AG09309 (cell line): Measurements from ENCODE around the gene INTS3.
"Not testable (repeated sequence)": the region's sequence is repeated elsewhere in the genome, so short reads cannot be mapped to it uniquely, and the experiment has no call there.

ENCODE experiments used
- DNase-seq: peaks from one replicate; pipeline ENCODE4 v3.0.0-alpha.2; 2010; ENCODE audit warnings: low read depth
- H3K4me3 ChIP-seq: 2 replicates; pipeline ENCODE4 v1.5.1; 2011; ENCODE audit warnings: mild to moderate bottlenecking, low read depth, low read length, moderate library complexity; ENCODE audit not compliant: control insufficient read depth
- TF ChIP-seq, protein P1 (sequence below): IDR thresholded peaks from 2 replicates; pipeline ENCODE4 v1.5.1; 2011; ENCODE audit warnings: mild to moderate bottlenecking, low read depth, low read length, inconsistent platforms; ENCODE audit not compliant: insufficient read depth, control insufficient read depth; ENCODE audit errors: missing control alignments

The INTS3 gene

DNA sequence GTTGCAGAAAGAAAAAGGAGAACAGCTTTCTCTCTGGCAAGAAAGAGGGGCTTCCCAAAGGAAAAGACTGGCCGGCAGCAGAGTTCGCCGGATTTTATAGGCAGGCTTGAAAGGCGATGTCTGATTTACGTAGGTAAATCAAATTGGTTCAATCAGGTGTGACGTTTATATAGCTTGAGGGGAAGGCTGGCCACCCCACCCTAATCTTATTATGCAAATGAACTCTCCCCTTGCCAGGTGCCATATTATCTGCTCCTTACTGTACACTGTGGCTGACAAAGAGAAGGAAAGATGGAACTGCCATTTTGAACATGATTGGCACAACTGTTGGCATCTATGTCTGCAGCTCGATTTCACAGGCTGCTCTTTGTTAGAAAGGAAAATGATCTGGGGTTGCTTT, 16.8 kb upstream of the INTS3 start:
- no peak overlapping the region for H3K4me3 ChIP-seq

DNA sequence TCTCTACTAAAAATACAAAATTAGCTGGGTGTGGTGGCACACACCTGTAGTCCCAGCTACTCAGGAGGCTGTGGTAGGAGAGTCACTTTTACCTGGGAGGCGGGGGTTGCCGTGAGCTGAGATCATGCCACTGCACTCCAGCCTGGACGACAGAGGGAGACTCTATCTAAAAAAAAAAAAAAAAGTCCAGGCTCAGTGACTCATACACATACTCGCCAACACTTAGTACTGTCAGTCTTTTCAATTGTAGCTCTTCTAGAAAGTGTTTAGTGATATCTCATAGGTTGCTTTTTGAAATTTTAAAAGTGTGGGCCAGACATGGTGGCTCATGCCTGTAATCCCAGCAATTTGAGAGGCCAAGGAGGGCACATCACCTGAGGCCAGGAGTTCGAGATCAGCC, 11.6 kb upstream of the INTS3 start:
- not testable (repeated sequence) for DNase-seq, H3K4me3 ChIP-seq

More for the DNA sequence above, 16.8 kb upstream of the INTS3 start:
- DNase-seq: no peak
- TF ChIP-seq, protein P1, sequence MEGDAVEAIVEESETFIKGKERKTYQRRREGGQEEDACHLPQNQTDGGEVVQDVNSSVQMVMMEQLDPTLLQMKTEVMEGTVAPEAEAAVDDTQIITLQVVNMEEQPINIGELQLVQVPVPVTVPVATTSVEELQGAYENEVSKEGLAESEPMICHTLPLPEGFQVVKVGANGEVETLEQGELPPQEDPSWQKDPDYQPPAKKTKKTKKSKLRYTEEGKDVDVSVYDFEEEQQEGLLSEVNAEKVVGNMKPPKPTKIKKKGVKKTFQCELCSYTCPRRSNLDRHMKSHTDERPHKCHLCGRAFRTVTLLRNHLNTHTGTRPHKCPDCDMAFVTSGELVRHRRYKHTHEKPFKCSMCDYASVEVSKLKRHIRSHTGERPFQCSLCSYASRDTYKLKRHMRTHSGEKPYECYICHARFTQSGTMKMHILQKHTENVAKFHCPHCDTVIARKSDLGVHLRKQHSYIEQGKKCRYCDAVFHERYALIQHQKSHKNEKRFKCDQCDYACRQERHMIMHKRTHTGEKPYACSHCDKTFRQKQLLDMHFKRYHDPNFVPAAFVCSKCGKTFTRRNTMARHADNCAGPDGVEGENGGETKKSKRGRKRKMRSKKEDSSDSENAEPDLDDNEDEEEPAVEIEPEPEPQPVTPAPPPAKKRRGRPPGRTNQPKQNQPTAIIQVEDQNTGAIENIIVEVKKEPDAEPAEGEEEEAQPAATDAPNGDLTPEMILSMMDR: no peak

DNA sequence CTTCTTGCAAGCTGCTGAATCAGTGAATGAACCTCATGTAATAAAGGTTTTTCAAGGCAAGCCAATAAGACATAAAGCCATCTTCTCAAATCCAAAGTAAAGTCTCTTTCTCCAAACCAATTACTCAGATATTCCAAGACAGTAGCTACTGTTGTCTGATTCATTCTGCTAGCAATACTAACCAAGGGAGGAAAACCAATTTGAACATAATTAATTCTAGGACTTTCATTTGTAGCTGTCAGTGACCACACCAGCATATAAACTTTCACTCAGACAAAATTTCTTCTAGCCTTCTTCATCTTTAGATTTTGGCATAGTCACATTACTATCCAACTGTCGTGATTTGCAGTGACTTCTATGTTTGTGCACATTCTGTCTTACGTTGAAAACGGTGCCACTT, 10.5 kb upstream of the INTS3 start:
- H3K4me3 ChIP-seq: no peak overlapping the region
- no peak for DNase-seq
- TF ChIP-seq, protein P1: no peak

DNA sequence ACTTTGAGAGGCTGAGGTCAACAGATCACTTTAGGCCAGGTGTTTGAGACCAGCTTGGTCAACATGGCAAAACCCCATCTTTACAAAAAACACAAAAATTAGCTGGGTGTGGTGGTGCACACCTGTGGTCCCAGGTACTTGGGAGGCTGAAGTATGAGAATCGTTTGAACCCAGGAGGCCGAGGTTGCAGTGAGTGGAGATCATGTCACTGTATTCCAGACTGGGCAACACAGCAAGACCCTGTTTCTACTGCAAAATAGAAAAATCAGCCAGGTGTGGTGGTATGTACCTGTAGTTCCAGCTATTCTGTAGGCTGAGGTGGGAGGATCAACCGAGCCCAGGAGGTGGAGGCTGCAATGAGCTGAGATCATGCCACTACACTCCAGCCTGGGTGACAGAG, 4.2 kb upstream of the INTS3 start:
- no peak for DNase-seq
- TF ChIP-seq, protein P1: no peak
- no peak overlapping the region for H3K4me3 ChIP-seq

DNA sequence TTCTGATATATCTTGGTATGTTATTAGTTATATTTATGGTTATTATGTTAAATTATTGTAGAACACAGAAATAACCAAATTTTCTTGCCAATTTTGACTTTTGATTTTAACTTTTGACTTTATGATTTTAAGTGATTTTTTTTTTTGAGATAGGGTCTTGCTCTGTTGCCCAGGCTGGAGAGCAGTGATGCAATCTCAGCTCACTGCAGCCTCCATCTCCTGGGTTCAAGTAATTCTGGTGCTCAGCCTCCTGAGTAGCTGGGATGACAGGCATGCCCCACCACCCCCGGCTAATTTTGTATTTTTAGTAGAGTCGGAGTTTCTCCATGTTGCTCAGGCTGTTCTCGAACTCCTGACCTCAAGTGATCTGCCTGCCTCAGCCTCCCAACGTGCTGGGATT, 3.2 kb upstream of the INTS3 start:
- H3K4me3 ChIP-seq, DNase-seq: not testable (repeated sequence)

DNA sequence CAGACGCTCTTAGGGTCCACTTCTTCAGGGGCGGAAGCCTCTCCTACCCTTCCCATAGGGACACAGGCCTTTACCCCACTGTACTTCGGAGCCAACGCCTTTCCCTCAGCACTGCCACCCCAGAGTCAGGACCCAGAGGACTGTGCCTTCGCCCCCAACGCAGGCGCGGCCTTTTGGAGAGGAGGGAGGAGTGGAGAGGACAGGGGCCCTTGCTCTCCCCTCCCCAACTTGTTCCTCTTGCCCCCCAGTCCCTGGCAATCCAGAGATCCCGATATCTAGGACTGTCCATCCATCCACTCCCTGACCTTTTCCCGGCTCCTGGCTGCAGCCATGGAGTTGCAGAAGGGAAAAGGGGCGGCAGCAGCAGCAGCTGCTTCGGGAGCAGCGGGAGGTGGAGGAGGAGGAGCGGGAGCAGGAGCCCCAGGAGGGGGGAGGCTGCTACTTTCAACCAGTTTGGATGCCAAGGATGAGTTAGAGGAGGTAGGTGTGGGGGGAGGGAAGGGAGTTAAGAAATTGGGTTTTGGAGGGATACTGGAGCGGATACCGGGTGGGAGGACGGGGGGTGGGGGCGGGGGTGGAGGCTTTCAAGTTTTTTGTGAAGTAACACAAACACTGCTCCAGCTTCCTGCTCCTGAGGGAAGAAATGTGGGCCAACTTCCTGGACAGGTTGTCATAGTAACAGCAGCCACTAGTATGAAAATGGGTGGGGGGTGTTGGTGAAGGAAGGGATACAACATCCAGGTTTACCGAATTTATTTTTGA, 636 bp downstream of the INTS3 start:
- TF ChIP-seq, protein P1: no peak
- peak overlapping the region; percentile 86 for H3K4me3 ChIP-seq
- DNase-seq: no peak

DNA sequence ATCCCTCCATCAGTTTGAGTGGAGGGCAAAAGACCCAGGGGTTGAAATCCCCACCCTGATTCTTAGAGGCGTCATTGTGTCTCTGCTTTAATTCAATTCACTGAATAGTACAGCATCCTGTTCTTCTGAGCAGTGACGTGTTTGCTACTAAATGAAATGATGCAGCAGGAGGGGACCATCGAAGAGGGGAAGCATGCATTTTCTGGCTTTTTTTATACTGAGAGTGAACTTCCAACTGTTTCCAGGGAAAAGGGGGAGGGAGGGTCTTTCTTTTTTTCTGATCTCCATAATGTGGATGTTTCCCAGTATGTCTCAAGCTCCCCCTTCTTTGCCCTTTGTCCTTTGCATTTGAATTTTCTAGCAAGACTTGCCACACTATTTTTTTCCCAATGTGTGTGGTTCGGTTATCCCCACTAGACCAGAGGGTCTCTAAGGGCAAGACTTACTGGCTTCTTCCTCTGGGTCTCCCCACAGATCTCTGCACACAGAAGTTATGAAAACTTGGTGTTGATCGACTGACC, 2.7 kb downstream of the INTS3 start:
- TF ChIP-seq, protein P1: no peak
- no peak for DNase-seq
- no peak overlapping the region for H3K4me3 ChIP-seq

DNA sequence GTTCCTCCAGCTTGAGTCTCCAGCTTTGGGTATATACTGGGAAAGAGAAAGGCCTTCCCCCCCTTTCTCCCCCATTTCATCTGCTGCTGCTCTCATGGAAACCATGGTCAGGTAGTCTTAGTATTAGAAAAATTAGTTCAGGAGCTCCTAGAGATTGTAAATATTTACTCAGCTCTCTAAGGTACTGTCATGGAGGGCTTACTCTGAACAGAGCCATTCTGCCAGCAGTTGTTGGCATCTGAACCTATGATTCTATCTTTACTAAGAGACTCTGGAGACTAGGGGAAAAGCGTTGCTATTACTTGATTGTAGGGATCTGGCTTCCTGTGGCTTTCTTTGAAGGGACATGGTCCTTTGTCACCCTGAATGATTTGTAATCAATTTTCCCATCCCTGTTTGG, 6.1 kb downstream of the INTS3 start:
- TF ChIP-seq, protein P1: no peak
- no peak overlapping the region for H3K4me3 ChIP-seq
- DNase-seq: no peak
